ENCODE results near the gene ADRA2C.

The ADRA2C gene

GRCh38 chr4:3781997-3782930, 16.1 kb downstream of the ADRA2C start:
- no peak overlapping the region for H3K27ac ChIP-seq
- no peak for DNase-seq (ENCODE audit: low read depth, low spot score)
- H3K9ac ChIP-seq (ENCODE audit: insufficient read length), result no peak overlapping the region
- no peaks in the 10 kb centered on the region for H3K36me3 ChIP-seq (ENCODE audit: insufficient read depth, low read length)
- no peak for TF ChIP-seq EZH2 (IDR thresholded peaks at IDR 0.05)
- no peak for TF ChIP-seq FOXP2 (optimal IDR thresholded peaks at IDR 0.05; ENCODE audit: control extremely low read depth, extremely low read length, insufficient read depth)
- TF ChIP-seq POLR2AphosphoS5 (IDR thresholded peaks at IDR 0.05; ENCODE audit: borderline replicate concordance, low read depth, low read length), result no peak
- no peaks in the 10 kb centered on the region; the same call in 1 of the 2 replicates for H3K9me3 ChIP-seq (ENCODE audit: low read depth, low read length)
- H3K4me3 ChIP-seq, result no peak overlapping the region

GRCh38 chr4:3783693-3784306, 17.6 kb downstream of the ADRA2C start:
- no peaks in the 10 kb centered on the region for H3K36me3 ChIP-seq (ENCODE audit: insufficient read depth, low read length)
- DNase-seq (ENCODE audit: low read depth, low spot score), result no peak
- H3K27ac ChIP-seq, result no peak overlapping the region

GRCh38 chr4:3784454-3785291, 18.5 kb downstream of the ADRA2C start:
- DNase-seq (ENCODE audit: low read depth, low spot score), result no peak
- no peaks in the 10 kb centered on the region for H3K36me3 ChIP-seq (ENCODE audit: insufficient read depth, low read length)
- no peak overlapping the region for H3K27ac ChIP-seq
- H3K9me3 ChIP-seq (ENCODE audit: low read depth, low read length), result no peaks in the 10 kb centered on the region; the same call in 1 of the 2 replicates
- H3K9ac ChIP-seq (ENCODE audit: insufficient read length), result no peak overlapping the region
- TF ChIP-seq EZH2 (IDR thresholded peaks at IDR 0.05) (no peak), FOXP2 (optimal IDR thresholded peaks at IDR 0.05; ENCODE audit: control extremely low read depth, extremely low read length, insufficient read depth) (no peak), POLR2AphosphoS5 (IDR thresholded peaks at IDR 0.05; ENCODE audit: borderline replicate concordance, low read depth, low read length) (no peak)
- no peak overlapping the region for H3K4me3 ChIP-seq

More at GRCh38 chr4:3783693-3784306, 17.6 kb downstream of the ADRA2C start:
- TF ChIP-seq EZH2 (IDR thresholded peaks at IDR 0.05), result no peak
- no peak for TF ChIP-seq POLR2AphosphoS5 (IDR thresholded peaks at IDR 0.05; ENCODE audit: borderline replicate concordance, low read depth, low read length)
- TF ChIP-seq FOXP2 (optimal IDR thresholded peaks at IDR 0.05; ENCODE audit: control extremely low read depth, extremely low read length, insufficient read depth), result no peak
- no peak overlapping the region for H3K9ac ChIP-seq (ENCODE audit: insufficient read length)
- H3K9me3 ChIP-seq (ENCODE audit: low read depth, low read length), result no peaks in the 10 kb centered on the region; the same call in 1 of the 2 replicates
- no peak overlapping the region for H3K4me3 ChIP-seq

GRCh38 chr4:3785292-3785565, 19.0 kb downstream of the ADRA2C start:
- Histone ChIP-seq H3K4me3 (no peak overlapping the region), H3K36me3 (ENCODE audit: insufficient read depth, low read length) (no peaks in the 10 kb centered on the region), H3K9ac (ENCODE audit: insufficient read length) (no peak overlapping the region), H3K27ac (no peak overlapping the region), H3K9me3 (ENCODE audit: low read depth, low read length) (no peaks in the 10 kb centered on the region; the same call in 1 of the 2 replicates)
- DNase-seq (ENCODE audit: low read depth, low spot score), result no peak
- no peak for TF ChIP-seq EZH2 (IDR thresholded peaks at IDR 0.05)
- no peak for TF ChIP-seq POLR2AphosphoS5 (IDR thresholded peaks at IDR 0.05; ENCODE audit: borderline replicate concordance, low read depth, low read length)
- TF ChIP-seq FOXP2 (optimal IDR thresholded peaks at IDR 0.05; ENCODE audit: control extremely low read depth, extremely low read length, insufficient read depth), result no peak

GRCh38 chr4:3786196-3786869, 20.1 kb downstream of the ADRA2C start:
- H3K9me3 ChIP-seq (ENCODE audit: low read depth, low read length), result no peaks in the 10 kb centered on the region; the same call in 1 of the 2 replicates
- no peak for DNase-seq (ENCODE audit: low read depth, low spot score)
- no peak for TF ChIP-seq POLR2AphosphoS5 (IDR thresholded peaks at IDR 0.05; ENCODE audit: borderline replicate concordance, low read depth, low read length)
- no peak for TF ChIP-seq EZH2 (IDR thresholded peaks at IDR 0.05)
- TF ChIP-seq FOXP2 (optimal IDR thresholded peaks at IDR 0.05; ENCODE audit: control extremely low read depth, extremely low read length, insufficient read depth), result no peak
- no peak overlapping the region for H3K27ac ChIP-seq
- no peaks in the 10 kb centered on the region for H3K36me3 ChIP-seq (ENCODE audit: insufficient read depth, low read length)
- no peak overlapping the region for H3K4me3 ChIP-seq
- H3K9ac ChIP-seq (ENCODE audit: insufficient read length), result no peak overlapping the region

- TF ChIP-seq EZH2 (IDR thresholded peaks at IDR 0.05) (no peak), POLR2AphosphoS5 (IDR thresholded peaks at IDR 0.05; ENCODE audit: borderline replicate concordance, low read depth, low read length) (no peak), FOXP2 (optimal IDR thresholded peaks at IDR 0.05; ENCODE audit: control extremely low read depth, extremely low read length, insufficient read depth) (no peak)
- H3K9ac ChIP-seq (ENCODE audit: insufficient read length), result no peak overlapping the region
Observed at GRCh38 chr4:3787489-3788365, 21.5 kb downstream of the ADRA2C start.

GRCh38 chr4:3788366-3788660, 22.1 kb downstream of the ADRA2C start:
- DNase-seq (ENCODE audit: low read depth, low spot score), result no peak
- Histone ChIP-seq H3K27ac (no peak overlapping the region), H3K9me3 (ENCODE audit: low read depth, low read length) (no peaks in the 10 kb centered on the region), H3K4me3 (no peak overlapping the region), H3K9ac (ENCODE audit: insufficient read length) (no peak overlapping the region), H3K36me3 (ENCODE audit: insufficient read depth, low read length) (no peaks in the 10 kb centered on the region)
- TF ChIP-seq FOXP2 (optimal IDR thresholded peaks at IDR 0.05; ENCODE audit: control extremely low read depth, extremely low read length, insufficient read depth) (no peak), EZH2 (IDR thresholded peaks at IDR 0.05) (no peak)

More at GRCh38 chr4:3787489-3788365, 21.5 kb downstream of the ADRA2C start:
- H3K9me3 ChIP-seq (ENCODE audit: low read depth, low read length), result no peaks in the 10 kb centered on the region
- DNase-seq (ENCODE audit: low read depth, low spot score), result no peak
- no peak overlapping the region for H3K27ac ChIP-seq
- H3K4me3 ChIP-seq, result no peak overlapping the region
- H3K36me3 ChIP-seq (ENCODE audit: insufficient read depth, low read length), result no peaks in the 10 kb centered on the region
